CD4-positive, alpha-beta T cell treated with Interleukin-2 at 100 ng/mL for 4 hours (primary cell): ENCODE data around the gene RARRES2.
"Not testable (repeated sequence)": the region's sequence is repeated elsewhere in the genome, so short reads cannot be mapped to it uniquely, and the experiment has no call there.

Experiments
- DNase-seq: peaks from one replicate; pipeline ENCODE4 v3.0.0-alpha.2; 2020; ENCODE audit warnings: low spot score

RARRES2 gene

GRCh38 chr7:150341263-150342120, at the start of gene RARRES2:
Gene RARRES2, minus strand, starts transcription at chr7:150341629. Its CDS starts 1,020 bp downstream, at chr7:150340609.
- no peak for DNase-seq

GRCh38 chr7:150390205-150390604, 48.8 kb upstream of the RARRES2 start:
- no peak for DNase-seq

- no peak for DNase-seq
Measured at GRCh38 chr7:150389532-150389816, 48.0 kb upstream of the RARRES2 start.

- no peak for DNase-seq
Measured at GRCh38 chr7:150388709-150389531, 47.5 kb upstream of the RARRES2 start.

GRCh38 chr7:150388306-150388705, 46.9 kb upstream of the RARRES2 start:
- DNase-seq, result no peak

GRCh38 chr7:150385884-150386283, 44.5 kb upstream of the RARRES2 start:
- DNase-seq, result not testable (repeated sequence)

GRCh38 chr7:150385302-150385723, 43.9 kb upstream of the RARRES2 start:
- DNase-seq, result no peak

- no peak for DNase-seq
Measured at GRCh38 chr7:150384406-150385301, 43.2 kb upstream of the RARRES2 start.

- DNase-seq, result no peak
Measured at GRCh38 chr7:150383710-150384397, 42.4 kb upstream of the RARRES2 start.

GRCh38 chr7:150382844-150383225, 41.4 kb upstream of the RARRES2 start:
- DNase-seq, result no peak

- DNase-seq, result no peak
Measured at GRCh38 chr7:150382123-150382843, 40.9 kb upstream of the RARRES2 start.

- no peak for DNase-seq
Measured at GRCh38 chr7:150381785-150382122, 40.3 kb upstream of the RARRES2 start.

- DNase-seq, result no peak
Measured at GRCh38 chr7:150381096-150381495, 39.7 kb upstream of the RARRES2 start.

- no peak for DNase-seq
Measured at GRCh38 chr7:150380463-150380862, 39.0 kb upstream of the RARRES2 start.

GRCh38 chr7:150379441-150380379, 38.3 kb upstream of the RARRES2 start:
- no peak for DNase-seq

- peak; percentile 93 for DNase-seq
Measured at GRCh38 chr7:150378853-150379440, 37.5 kb upstream of the RARRES2 start, which contains the start of gene ZNF775. Gene ZNF775, plus strand, starts transcription at chr7:150379330. Its CDS starts 9,141 bp downstream, at chr7:150388471.

GRCh38 chr7:150378115-150378852, 36.9 kb upstream of the RARRES2 start:
- peak; percentile 55 for DNase-seq

GRCh38 chr7:150377635-150378034, 36.2 kb upstream of the RARRES2 start:
- DNase-seq, result no peak

- DNase-seq, result no peak
Measured at GRCh38 chr7:150377196-150377595, 35.8 kb upstream of the RARRES2 start.
